Calu3 (cell line): ENCODE results near the gene TFR2. TPM values are rescaled to one million over a fixed set of nuclear protein-coding genes. Genes with fewer than 3 reads are reported as not detected.
A peak's percentile ranks its signal among the peaks of the same experiment; 100 is the strongest.

Experiments
- BruUV-seq: library from RNA; stranded (reverse); fragments of 400-500 nt; replicated peaks from 2 replicates; lab custom pipeline; 2021; lab: Mats Ljungman, UMichigan
- CTCF ChIA-PET: fragments of 300-600 bp; sonication (Branson Sonifier 250); formaldehyde crosslinking; loops from one replicate; lab custom pipeline; 2022; ENCODE audit warnings: antibody characterized with exemption; lab: Charles Lee
- DNase-seq: peaks from one replicate; pipeline ENCODE4 v3.0.0; 2022
- H3K27ac Mint-ChIP-seq: one replicate; pipeline ENCODE4 v1.8.0; 2022; ENCODE audit warnings: mixed read lengths; ENCODE audit not compliant: unreplicated experiment
- H3K27me3 Mint-ChIP-seq: one replicate; pipeline ENCODE4 v1.8.0; 2022; ENCODE audit warnings: mixed read lengths; ENCODE audit not compliant: unreplicated experiment
- H3K36me3 Mint-ChIP-seq: one replicate; pipeline ENCODE4 v1.8.0; 2022; ENCODE audit warnings: mild to moderate bottlenecking, moderate library complexity, mixed read lengths; ENCODE audit not compliant: insufficient read depth, unreplicated experiment
- H3K4me1 Mint-ChIP-seq: one replicate; pipeline ENCODE4 v1.8.0; 2022; ENCODE audit warnings: mild to moderate bottlenecking, low read depth, mixed read lengths; ENCODE audit not compliant: unreplicated experiment
- H3K4me3 Mint-ChIP-seq: one replicate; pipeline ENCODE4 v1.8.0; 2022; ENCODE audit warnings: mild to moderate bottlenecking, low read depth, moderate library complexity, mixed read lengths; ENCODE audit not compliant: unreplicated experiment
- H3K9me3 Mint-ChIP-seq: one replicate; pipeline ENCODE4 v1.8.0; 2022; ENCODE audit warnings: low read depth, mixed read lengths; ENCODE audit not compliant: unreplicated experiment
- intact Hi-C: fragments of 100-400 bp; cut with micrococcal nuclease; formaldehyde crosslinking; loops from one replicate; pipeline ENCODE4 v1.10.0; 2022; ENCODE audit not compliant: unreplicated experiment
- total RNA-seq: library from RNA; stranded (reverse); gene quantifications from 2 replicates; pipeline ENCODE4 v1.2.3, GENCODE V29; 2022
- TF ChIP-seq, protein P1 (sequence below): fragments of 200-600 bp; IDR thresholded peaks from one replicate; pipeline ENCODE4 v1.8.0; 2022; ENCODE audit warnings: antibody characterized with exemption; ENCODE audit not compliant: unreplicated experiment

TFR2 gene
- total RNA-seq, 1 experiment from 2014 or later: 0.90 TPM

DNA sequence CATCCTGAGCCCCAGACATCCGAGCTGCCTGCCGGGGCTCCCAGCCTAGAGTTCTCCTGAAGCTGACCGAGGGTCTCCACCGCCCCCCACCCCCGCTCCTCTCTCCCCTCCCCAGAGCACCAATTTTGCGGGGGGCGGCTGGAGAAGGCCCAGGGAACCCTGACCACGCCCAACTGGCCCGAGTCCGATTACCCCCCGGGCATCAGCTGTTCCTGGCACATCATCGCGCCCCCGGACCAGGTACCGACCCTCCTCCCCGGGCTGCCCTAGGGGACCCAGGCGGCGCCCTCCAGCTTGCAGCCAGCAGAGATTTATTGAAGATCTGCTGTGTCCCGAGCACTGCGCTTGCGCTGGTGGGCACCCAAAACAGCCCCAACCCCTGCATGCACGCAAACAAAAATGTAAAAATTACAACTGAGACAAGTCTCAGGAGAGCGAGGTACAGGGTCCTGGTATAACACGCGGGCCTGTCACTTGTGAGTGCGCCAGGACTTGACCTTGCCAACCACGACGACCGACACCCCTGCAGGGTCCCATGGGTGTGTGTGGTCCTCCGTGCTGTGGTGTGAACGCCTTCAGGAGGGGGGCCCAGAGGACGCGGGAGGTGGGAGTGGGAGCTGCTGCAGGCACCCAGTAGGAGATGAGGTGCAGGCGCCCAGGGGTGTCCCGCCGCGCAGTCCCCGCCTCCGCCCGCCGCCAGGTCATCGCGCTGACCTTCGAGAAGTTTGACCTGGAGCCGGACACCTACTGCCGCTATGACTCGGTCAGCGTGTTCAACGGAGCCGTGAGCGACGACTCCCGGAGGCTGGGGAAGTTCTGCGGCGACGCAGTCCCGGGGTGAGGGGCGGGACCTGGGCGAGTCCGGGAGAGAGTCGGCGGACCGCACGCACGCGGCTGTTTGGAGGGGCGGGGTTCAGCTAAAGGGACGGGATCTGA is 36.1 kb downstream of the TFR2 start:
- BruUV-seq: no TSS peak
- CTCF ChIA-PET: no interaction called here
- peak; percentile 37 for DNase-seq

DNA sequence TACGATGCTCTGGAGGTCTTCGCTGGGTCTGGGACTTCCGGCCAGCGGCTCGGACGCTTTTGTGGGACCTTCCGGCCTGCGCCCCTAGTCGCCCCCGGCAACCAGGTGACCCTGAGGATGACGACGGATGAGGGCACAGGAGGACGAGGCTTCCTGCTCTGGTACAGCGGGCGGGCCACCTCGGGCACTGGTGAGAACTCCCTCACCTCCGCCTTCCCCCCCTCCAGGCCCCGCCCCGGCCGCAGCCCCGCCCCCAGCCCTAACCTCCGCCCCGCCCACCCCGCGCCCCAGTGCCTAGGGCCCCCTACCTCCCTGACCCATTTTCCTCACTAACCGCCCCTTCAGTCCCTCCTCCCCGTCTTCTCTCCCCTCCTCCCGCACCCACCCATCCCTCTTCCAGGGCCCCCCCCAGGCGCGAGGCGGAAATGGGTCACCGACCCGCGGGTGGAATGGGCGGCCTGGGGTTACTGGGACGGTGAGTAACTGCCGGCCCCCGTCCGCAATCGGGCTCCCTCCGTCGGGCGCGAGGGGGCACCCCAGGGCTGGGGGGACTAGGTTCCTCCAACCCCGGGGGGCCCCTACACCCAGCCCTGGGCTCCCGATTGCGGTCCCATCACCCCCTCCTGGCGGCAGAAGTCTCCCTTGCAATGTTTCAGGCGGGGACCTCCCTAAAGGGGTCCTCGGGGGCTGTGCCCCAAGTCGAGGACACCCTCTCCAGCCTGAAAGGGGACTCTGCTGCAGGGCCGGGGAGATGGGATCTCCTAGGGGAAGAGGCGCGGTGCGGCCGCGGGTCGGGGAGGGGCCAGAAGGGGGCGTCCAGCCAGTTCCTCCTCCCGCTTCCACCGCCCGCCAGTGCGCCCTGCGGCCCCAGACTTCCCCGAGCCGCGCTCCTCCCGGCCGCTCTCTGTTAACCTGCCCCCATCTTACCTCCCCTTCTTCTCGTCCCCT is 37.0 kb downstream of the TFR2 start:
- H3K4me3 Mint-ChIP-seq: peak overlapping the region; percentile 74
- H3K4me1 Mint-ChIP-seq: no peaks in the 10 kb centered on the region
- H3K27me3 Mint-ChIP-seq: no peaks in the 10 kb centered on the region
- TF ChIP-seq, protein P1, sequence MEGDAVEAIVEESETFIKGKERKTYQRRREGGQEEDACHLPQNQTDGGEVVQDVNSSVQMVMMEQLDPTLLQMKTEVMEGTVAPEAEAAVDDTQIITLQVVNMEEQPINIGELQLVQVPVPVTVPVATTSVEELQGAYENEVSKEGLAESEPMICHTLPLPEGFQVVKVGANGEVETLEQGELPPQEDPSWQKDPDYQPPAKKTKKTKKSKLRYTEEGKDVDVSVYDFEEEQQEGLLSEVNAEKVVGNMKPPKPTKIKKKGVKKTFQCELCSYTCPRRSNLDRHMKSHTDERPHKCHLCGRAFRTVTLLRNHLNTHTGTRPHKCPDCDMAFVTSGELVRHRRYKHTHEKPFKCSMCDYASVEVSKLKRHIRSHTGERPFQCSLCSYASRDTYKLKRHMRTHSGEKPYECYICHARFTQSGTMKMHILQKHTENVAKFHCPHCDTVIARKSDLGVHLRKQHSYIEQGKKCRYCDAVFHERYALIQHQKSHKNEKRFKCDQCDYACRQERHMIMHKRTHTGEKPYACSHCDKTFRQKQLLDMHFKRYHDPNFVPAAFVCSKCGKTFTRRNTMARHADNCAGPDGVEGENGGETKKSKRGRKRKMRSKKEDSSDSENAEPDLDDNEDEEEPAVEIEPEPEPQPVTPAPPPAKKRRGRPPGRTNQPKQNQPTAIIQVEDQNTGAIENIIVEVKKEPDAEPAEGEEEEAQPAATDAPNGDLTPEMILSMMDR: peak; percentile 55
- no TSS peak for BruUV-seq
- peaks cover 11% of the 10 kb centered on the region for H3K36me3 Mint-ChIP-seq
- H3K9me3 Mint-ChIP-seq: no peaks in the 10 kb centered on the region
- intact Hi-C loops: no loop called here
- H3K27ac Mint-ChIP-seq: no peak overlapping the region
- CTCF ChIA-PET: no interaction called here
- DNase-seq: peak; percentile 77

More for the DNA sequence above, 36.1 kb downstream of the TFR2 start:
- no peak overlapping the region for H3K27ac Mint-ChIP-seq
- no peaks in the 10 kb centered on the region for H3K27me3 Mint-ChIP-seq
- no peaks in the 10 kb centered on the region for H3K4me1 Mint-ChIP-seq
- TF ChIP-seq, protein P1: no peak
- intact Hi-C loops: no loop called here
- H3K4me3 Mint-ChIP-seq: peak overlapping the region; percentile 74
- H3K36me3 Mint-ChIP-seq: peaks cover 11% of the 10 kb centered on the region
- H3K9me3 Mint-ChIP-seq: no peaks in the 10 kb centered on the region

DNA sequence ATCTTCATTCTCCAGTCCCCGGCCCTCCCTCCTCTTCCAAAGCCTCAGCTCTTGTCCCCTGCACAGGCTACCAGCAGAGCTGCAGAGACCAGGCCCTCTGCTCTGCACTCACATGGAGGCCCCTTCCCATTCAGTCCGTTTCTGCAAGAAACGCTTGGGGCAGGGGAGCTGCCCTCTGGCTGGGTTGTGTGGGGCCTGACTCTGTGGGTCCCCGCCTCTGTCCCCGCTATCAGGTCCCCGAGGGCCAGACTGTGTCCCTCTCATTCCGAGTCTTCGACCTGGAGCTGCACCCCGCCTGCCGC is 37.7 kb downstream of the TFR2 start:
- CTCF ChIA-PET: interaction anchor here (0.6 kb wide), 1 partner anchor 271 kb away, joined by 8 read pairs; the partner anchor contains the start of gene SRRT
- Mint-ChIP-seq H3K4me1 (no peaks in the 10 kb centered on the region), H3K9me3 (no peaks in the 10 kb centered on the region), H3K36me3 (peaks cover 11% of the 10 kb centered on the region), H3K27me3 (no peaks in the 10 kb centered on the region), H3K27ac (no peak overlapping the region), H3K4me3 (peak overlapping the region; percentile 74)
- intact Hi-C loops: no loop called here
- BruUV-seq: no TSS peak
- TF ChIP-seq, protein P1: no peak
- DNase-seq: no peak

DNA sequence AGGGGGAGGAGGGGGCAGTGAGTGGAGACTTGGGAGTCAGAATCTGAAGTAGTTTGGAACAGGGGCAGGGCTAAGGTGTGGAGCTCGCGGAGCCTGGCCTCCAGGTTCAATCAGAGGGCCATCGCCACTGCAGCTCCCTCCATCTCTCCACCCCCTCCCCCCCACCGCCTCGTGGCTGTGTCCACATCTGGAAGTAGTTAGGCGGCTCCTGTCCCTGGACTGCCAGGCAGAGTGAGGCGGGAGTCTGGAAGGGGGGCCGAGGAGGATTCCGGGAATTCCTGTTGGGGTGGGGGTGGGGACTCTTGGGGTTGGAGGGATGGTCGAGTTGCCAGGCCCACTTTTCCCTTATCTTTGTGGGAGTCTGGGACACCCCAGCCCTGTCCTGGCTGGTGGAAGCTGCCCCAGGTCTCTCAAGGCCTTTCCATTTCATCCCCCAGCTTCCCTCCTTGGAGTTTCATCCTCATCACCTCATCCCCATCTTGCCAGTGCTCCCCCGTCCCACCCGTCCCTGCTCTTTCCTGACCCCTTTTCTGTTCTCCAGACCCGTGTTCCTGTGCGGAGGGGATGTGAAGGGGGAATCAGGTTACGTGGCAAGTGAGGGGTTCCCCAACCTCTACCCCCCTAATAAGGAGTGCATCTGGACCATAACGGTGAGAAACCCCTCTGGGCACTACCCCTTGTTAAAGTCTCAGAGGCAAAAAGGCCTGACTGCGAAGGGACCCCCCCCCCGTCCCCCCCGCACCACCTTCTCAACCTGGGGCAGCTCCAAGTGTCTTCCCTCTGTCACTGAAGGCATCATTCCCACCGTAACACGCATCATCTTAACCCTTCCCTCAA is 38.2 kb downstream of the TFR2 start:
- no peak overlapping the region for H3K27ac Mint-ChIP-seq
- no peaks in the 10 kb centered on the region for H3K9me3 Mint-ChIP-seq
- H3K27me3 Mint-ChIP-seq: no peaks in the 10 kb centered on the region
- peaks cover 11% of the 10 kb centered on the region for H3K36me3 Mint-ChIP-seq
- no peak for DNase-seq
- no peaks in the 10 kb centered on the region for H3K4me1 Mint-ChIP-seq
- CTCF ChIA-PET: interaction anchor here (0.6 kb wide), 1 partner anchor 272 kb away, joined by 8 read pairs; the partner anchor contains the start of gene SRRT
- BruUV-seq: no TSS peak
- H3K4me3 Mint-ChIP-seq: no peak overlapping the region
- TF ChIP-seq, protein P1: no peak
- intact Hi-C loops: no loop called here
